ENCODE measurements around the gene PARVB.

- no peak for TF ChIP-seq CTCF (conservative IDR thresholded peaks at IDR 0.05; ENCODE audit: low read depth, low read length)
- no peak for TF ChIP-seq EZH2 (IDR thresholded peaks at IDR 0.05; ENCODE audit: low read length, unreplicated experiment)
Measured at GRCh38 chr22:44108806-44109385, 84.8 kb downstream of the PARVB start.

Measured in PC-3 (cell line).